Measurements from ENCODE around the gene ASGR2.
"Not testable (repeated sequence)": the region's sequence is repeated elsewhere in the genome, so short reads cannot be mapped to it uniquely, and the experiment has no call there.

Gene ASGR2

DNA sequence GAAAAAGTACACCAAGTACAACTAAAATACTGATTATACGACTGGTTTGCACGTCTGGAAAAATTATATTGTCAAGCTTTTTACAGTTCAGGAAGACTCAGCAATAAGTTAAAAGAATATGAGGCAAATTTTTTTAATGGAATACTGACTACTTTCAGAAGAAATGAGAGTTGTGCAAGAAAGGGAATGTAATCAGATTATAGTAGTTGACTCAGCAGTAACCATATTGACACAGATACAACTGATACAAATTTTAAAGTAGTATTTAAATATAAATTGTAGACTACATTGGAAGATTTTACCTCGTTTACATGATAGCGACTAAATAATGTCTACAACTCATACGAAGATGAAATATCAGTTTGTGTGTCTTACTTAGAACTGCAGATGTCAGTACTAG is 16.7 kb downstream of the ASGR2 start:
- DNase-seq = no peak

GRCh38 chr17:7095625-7096024 is 19.0 kb downstream of the ASGR2 start:
- peak; percentile 24 to 35 for DNase-seq

- no peak for DNase-seq
Observed at GRCh38 chr17:7094652-7095019, 20.0 kb downstream of the ASGR2 start.

DNA sequence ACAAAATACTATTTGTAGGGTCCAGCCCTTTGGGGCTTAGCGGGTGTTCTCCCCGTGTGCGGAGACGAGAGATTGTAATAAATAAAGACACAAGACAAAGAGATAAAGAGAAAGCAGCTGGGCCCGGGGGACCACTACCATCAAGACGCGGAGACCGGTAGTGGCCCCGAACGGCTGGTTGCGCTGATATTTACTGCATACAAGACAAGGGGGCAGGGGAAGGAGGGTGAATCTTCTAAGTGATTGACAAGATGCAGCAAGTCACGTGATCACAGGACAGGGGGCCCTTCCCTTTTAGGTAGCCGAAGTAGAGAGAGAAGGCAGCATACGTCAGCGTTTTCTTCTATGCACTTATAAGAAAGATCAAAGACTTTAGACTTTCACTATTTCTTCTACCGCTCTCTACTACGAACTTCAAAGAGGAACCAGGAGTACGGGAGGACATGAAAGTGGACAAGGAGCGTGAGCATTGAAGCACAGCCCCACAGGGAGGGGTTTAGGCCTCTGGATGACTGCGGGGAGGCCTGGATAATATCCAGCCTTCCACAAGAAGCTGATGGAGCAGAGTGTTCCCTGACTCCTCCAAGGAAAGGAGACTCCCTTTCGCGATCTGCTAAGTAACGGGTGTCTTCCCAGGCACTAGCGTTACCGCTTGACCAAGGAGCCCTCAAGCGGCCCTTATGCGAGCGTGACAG is 23.2 kb downstream of the ASGR2 start:
- not testable (repeated sequence) for DNase-seq

GRCh38 chr17:7089570-7089969 is 25.1 kb downstream of the ASGR2 start:
- DNase-seq = not testable (repeated sequence)

GRCh38 chr17:7088442-7088841 is 26.2 kb downstream of the ASGR2 start:
- not testable (repeated sequence) for DNase-seq

- DNase-seq = no peak
Observed at GRCh38 chr17:7084088-7084487, 30.5 kb downstream of the ASGR2 start.

GRCh38 chr17:7083592-7083991 is 31.0 kb downstream of the ASGR2 start:
- no peak for DNase-seq

DNA sequence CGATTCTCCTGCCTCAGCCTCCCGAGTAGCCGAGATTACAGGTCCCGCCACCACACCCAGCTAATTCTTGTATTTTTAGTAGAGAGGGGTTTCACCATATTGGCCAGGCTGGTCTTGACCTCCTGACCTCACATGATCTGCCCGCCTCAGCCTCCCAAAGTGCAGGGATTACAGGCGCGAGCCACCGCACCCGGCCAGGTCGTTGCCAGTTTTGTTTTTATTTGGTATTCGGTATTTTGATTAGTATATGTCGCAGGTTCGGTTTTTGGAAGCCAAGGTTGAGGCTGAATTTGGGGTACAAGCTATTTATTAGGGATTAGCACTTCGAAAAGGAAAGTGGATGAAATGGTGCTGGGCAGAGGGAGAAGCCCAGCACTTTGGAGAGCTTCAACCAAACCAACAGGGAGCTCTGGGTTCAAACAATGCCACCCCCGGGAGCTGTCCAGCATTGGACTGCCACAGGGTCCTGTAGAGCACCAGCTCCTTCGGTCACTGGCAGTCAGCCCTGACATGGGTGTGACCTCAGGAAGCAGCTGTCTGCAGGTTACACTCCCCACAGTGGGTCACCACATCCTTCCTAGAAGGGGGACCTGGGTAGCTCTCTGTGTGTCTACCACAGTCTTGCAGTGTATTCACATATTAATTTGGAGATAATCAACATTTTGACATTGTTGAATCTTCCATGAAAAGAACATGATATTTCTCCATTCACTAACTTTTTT is 33.1 kb downstream of the ASGR2 start:
- DNase-seq = peak in 1 of 2 experiments; percentile 30

- DNase-seq = no peak
Observed at GRCh38 chr17:7080456-7081041, 34.1 kb downstream of the ASGR2 start.

GRCh38 chr17:7079581-7080455 is 34.8 kb downstream of the ASGR2 start, which contains the start of gene CLEC10A:
Gene CLEC10A, minus strand, starts transcription at chr17:7080251. Its CDS starts 1,439 bp downstream, at chr17:7078812.
- DNase-seq = peak; percentile 54 to 64

DNA sequence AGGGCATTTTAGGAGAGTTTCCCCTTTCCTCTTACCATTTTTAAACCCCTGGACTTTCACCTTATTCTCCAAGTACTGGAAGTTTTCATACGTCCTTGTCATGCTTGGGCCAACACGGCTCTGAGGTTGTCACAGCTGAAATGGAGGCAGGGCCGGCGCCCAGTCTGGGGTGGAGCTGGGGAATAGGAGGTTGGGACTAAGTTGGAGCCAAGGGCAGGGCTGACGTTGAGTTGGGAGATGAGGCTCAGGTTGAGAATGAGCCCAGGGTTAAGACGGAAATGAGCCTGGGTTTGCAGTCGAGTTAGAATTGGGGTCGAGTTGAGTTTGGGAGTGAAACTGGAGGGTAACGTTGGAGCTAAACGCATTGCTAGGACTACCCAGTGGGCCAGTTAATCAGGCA is 35.9 kb downstream of the ASGR2 start:
- DNase-seq = no peak

- no peak for DNase-seq
Observed at GRCh38 chr17:7077911-7078546, 36.6 kb downstream of the ASGR2 start.

- DNase-seq = no peak
Observed at GRCh38 chr17:7074931-7075330, 39.7 kb downstream of the ASGR2 start.

DNA sequence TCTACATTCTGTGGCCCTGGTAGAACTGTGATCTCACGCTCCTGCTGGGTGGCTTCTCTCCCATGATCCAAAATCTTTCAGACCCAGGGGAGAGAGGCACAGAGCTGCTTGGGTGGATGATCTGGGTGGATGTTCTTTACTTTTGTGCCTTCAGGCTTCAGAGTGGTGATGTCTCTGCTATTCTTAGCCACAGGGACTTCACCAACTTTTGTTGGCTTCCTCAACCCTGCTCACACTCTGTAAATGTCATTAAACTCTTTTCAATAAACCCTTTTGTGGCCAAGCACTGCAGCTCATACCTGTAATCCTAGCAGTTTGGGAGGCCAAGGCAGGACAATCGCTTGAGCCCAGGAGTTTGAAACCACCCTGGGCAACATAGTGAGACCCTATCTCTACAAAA is 42.2 kb downstream of the ASGR2 start:
- no peak for DNase-seq

DNA sequence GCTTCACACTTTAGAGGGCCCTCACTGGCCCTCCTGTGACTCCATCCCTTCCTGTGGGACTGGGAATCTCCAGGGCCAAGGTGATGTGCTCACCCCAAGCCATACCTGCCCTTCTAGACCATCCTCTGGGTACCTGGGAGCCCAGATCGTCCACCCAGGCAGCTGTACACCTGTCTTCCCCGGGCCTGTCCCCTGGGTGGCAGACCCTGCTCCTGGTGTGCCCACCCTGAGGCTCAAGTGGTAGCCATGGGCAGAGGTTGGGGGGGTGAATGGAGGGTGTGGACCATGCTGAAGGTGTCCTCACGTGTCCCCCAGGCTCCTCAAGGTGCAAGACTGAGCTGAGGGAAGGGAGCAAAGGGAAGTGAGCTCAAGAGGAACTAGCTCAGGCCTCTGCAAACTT is 43.9 kb downstream of the ASGR2 start:
- no peak for DNase-seq

GRCh38 chr17:7068268-7068667 is 46.4 kb downstream of the ASGR2 start:
- no peak for DNase-seq

GRCh38 chr17:7067198-7067597 is 47.4 kb downstream of the ASGR2 start:
- no peak for DNase-seq

GRCh38 chr17:7064261-7064660 is 50.4 kb downstream of the ASGR2 start:
- DNase-seq = no peak

GRCh38 chr17:7063518-7064094 is 51.0 kb downstream of the ASGR2 start:
- no peak for DNase-seq

GRCh38 chr17:7060165-7060891 is 54.3 kb downstream of the ASGR2 start:
- no peak for DNase-seq
